Measurements from ENCODE around the gene MYO1A.
"Not testable (repeated sequence)": the region's sequence is repeated elsewhere in the genome, so short reads cannot be mapped to it uniquely, and the experiment has no call there.

MYO1A gene

DNA sequence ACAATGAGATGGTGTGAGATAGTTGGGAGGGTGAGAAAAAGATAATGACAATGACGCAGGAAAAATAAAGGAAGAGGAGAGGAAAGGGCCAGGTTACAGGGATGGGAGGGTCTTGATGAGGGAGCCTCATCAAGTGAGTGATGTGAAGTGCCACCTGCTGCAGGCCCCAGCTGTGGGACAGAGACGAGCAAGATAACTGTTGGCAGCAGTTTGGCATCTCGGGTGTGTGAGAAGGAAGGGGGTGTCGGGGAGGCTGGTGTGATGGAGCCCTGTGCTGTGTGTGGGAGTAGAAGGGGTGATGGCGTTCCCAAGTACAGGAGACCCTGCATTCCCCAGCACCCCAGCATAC lies 22.1 kb downstream of the MYO1A start:
- no peaks in the 10 kb centered on the region for H3K27me3 ChIP-seq (ENCODE audit: insufficient read depth, low read length, poor library complexity)
- no peak overlapping the region for H2AFZ ChIP-seq (ENCODE audit: low read depth, low read length)
- H3K4me3 ChIP-seq (ENCODE audit: low read depth in 1 of 2, low read length in 2 of 2): no peak overlapping the region
- H4K20me1 ChIP-seq (ENCODE audit: insufficient read depth, low read length): no peaks in the 10 kb centered on the region
- peaks cover 25% of the 10 kb centered on the region for H3K4me1 ChIP-seq (ENCODE audit: insufficient read depth, low read length)
- DNase-seq: peak; percentile 19
- H3K9me3 ChIP-seq (ENCODE audit: insufficient read depth, low read length, severe bottlenecking): no peaks in the 10 kb centered on the region
- H3K36me3 ChIP-seq (ENCODE audit: insufficient read depth, low read length): no peaks in the 10 kb centered on the region
- no peak for TF ChIP-seq EZH2 (IDR thresholded peaks at IDR 0.05; ENCODE audit: borderline replicate concordance, low read depth, low read length, severe bottlenecking)
- TF ChIP-seq, protein P1, sequence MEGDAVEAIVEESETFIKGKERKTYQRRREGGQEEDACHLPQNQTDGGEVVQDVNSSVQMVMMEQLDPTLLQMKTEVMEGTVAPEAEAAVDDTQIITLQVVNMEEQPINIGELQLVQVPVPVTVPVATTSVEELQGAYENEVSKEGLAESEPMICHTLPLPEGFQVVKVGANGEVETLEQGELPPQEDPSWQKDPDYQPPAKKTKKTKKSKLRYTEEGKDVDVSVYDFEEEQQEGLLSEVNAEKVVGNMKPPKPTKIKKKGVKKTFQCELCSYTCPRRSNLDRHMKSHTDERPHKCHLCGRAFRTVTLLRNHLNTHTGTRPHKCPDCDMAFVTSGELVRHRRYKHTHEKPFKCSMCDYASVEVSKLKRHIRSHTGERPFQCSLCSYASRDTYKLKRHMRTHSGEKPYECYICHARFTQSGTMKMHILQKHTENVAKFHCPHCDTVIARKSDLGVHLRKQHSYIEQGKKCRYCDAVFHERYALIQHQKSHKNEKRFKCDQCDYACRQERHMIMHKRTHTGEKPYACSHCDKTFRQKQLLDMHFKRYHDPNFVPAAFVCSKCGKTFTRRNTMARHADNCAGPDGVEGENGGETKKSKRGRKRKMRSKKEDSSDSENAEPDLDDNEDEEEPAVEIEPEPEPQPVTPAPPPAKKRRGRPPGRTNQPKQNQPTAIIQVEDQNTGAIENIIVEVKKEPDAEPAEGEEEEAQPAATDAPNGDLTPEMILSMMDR (IDR thresholded peaks at IDR 0.05; ENCODE audit: borderline replicate concordance, extremely low read depth, low read length, poor library complexity, severe bottlenecking): no peak
- H3K79me2 ChIP-seq (ENCODE audit: insufficient read depth, low read length): no peaks in the 10 kb centered on the region
- H3K4me2 ChIP-seq (ENCODE audit: insufficient read depth, low read length): no peak overlapping the region
- H3K27ac ChIP-seq (ENCODE audit: low read length): no peak overlapping the region
- ATAC-seq (ENCODE audit: insufficient read depth, low read depth): 0 out of 3 replicates have a peak, but pooled peaks have one; percentile 17
- no peak overlapping the region for H3K9ac ChIP-seq (ENCODE audit: low read depth, low read length)

DNA sequence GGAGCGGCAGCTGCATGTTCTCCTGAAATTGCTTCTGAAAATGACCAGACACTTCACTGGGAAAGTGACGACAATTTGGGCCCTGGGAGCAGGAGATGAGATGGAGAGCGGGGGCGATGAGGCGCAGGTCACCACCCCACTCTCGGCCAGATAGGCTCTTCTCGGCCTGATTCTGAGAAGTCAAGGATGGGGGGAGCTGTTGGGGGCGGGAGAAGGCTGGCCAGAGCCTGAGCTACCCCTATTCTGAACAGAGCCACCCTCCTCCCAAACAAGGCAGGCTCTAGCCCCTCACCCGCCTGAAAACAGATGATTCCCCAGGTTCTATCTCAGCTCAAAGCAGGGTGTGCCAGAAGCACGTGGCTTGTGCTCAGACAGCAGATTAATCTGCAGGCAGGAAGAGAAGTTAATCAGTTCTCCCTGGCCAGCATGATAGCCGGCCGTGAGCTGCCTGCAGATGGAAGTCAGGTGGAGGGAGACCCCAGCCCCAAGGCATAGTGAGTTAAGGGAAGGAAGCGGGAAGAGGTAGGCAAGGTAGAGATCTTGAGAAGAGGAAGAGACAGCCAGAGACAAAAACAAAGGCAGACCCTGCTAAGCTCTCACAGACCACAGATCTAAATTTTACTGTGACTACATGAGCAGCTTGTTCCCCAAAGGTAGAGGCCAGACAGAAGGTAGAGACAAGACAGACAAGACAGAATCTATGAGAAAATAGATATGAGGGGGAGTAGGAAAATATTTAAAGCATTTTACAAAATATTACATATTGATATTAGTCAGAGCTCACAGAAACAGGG lies 22.7 kb downstream of the MYO1A start:
- Histone ChIP-seq H3K4me2 (ENCODE audit: insufficient read depth, low read length) (no peak overlapping the region), H3K9ac (ENCODE audit: low read depth, low read length) (no peak overlapping the region)

DNA sequence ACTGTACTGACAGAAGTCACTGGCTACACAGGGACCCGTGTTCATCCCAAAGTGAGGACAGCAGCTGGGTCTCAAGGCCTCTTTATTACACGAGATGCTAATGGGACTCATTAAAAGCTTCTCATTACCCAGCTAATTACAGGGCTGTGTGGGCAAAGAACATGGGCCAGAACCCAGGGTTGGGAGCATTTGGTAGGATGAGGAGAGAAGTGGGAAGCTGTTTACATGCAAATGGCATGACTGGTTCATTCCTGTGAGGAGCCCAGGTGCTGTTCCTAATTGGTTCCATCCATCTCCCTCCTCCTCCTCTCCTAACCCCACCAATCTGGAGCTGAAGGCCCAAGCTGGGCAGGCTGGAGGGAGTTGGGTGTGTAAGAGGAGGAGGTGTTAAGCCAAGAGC lies 24.7 kb downstream of the MYO1A start:
- DNase-seq: no peak
- H3K79me2 ChIP-seq (ENCODE audit: insufficient read depth, low read length): no peaks in the 10 kb centered on the region

More for the DNA sequence above, 22.7 kb downstream of the MYO1A start:
- Histone ChIP-seq H3K27ac (ENCODE audit: low read length) (no peak overlapping the region), H3K9me3 (ENCODE audit: insufficient read depth, low read length, severe bottlenecking) (no peaks in the 10 kb centered on the region), H2AFZ (ENCODE audit: low read depth, low read length) (no peak overlapping the region), H3K27me3 (ENCODE audit: insufficient read depth, low read length, poor library complexity) (no peaks in the 10 kb centered on the region), H3K4me3 (ENCODE audit: low read depth in 1 of 2, low read length in 2 of 2) (no peak overlapping the region), H3K79me2 (ENCODE audit: insufficient read depth, low read length) (no peaks in the 10 kb centered on the region), H3K4me1 (ENCODE audit: insufficient read depth, low read length) (peaks cover 25% of the 10 kb centered on the region), H4K20me1 (ENCODE audit: insufficient read depth, low read length) (no peaks in the 10 kb centered on the region), H3K36me3 (ENCODE audit: insufficient read depth, low read length) (no peaks in the 10 kb centered on the region)
- ATAC-seq (ENCODE audit: insufficient read depth, low read depth): no peak
- no peak for DNase-seq
- TF ChIP-seq EZH2 (IDR thresholded peaks at IDR 0.05; ENCODE audit: borderline replicate concordance, low read depth, low read length, severe bottlenecking): no peak
- TF ChIP-seq, protein P1 (IDR thresholded peaks at IDR 0.05; ENCODE audit: borderline replicate concordance, extremely low read depth, low read length, poor library complexity, severe bottlenecking): no peak

DNA sequence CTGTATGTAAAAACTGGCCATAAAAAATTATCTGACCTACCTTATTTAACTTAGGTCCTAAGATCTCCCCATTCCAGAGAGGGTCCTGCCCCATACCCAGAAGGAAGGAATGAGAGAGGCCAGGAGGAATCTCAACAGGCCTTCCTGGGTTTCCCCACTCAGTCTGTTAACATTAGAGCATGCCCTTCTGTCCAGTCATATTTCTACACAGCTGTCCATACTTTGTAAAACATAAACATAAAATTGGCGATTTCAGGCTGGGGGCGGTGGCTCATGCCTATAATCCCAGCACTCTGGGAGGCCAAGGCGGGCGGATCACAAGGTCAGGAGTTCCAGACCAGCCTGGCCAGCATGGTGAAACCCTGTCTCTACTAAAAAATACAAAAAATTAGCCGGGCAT lies 27.6 kb downstream of the MYO1A start:
- not testable (repeated sequence) for H3K27ac ChIP-seq (ENCODE audit: low read length); H3K4me1 ChIP-seq (ENCODE audit: insufficient read depth, low read length); H3K36me3 ChIP-seq (ENCODE audit: insufficient read depth, low read length); H2AFZ ChIP-seq (ENCODE audit: low read depth, low read length); H3K79me2 ChIP-seq (ENCODE audit: insufficient read depth, low read length); H3K4me3 ChIP-seq (ENCODE audit: low read depth in 1 of 2, low read length in 2 of 2); H4K20me1 ChIP-seq (ENCODE audit: insufficient read depth, low read length); H3K9ac ChIP-seq (ENCODE audit: low read depth, low read length); H3K9me3 ChIP-seq (ENCODE audit: insufficient read depth, low read length, severe bottlenecking); H3K4me2 ChIP-seq (ENCODE audit: insufficient read depth, low read length); DNase-seq; H3K27me3 ChIP-seq (ENCODE audit: insufficient read depth, low read length, poor library complexity); ATAC-seq (ENCODE audit: insufficient read depth, low read depth)

More for the DNA sequence above, 24.7 kb downstream of the MYO1A start:
- H2AFZ ChIP-seq (ENCODE audit: low read depth, low read length): no peak overlapping the region
- no peaks in the 10 kb centered on the region for H3K9me3 ChIP-seq (ENCODE audit: insufficient read depth, low read length, severe bottlenecking)
- ATAC-seq (ENCODE audit: insufficient read depth, low read depth): no peak
- H3K27me3 ChIP-seq (ENCODE audit: insufficient read depth, low read length, poor library complexity): no peaks in the 10 kb centered on the region
- H3K9ac ChIP-seq (ENCODE audit: low read depth, low read length): no peak overlapping the region
- H3K4me2 ChIP-seq (ENCODE audit: insufficient read depth, low read length): no peak overlapping the region
- H4K20me1 ChIP-seq (ENCODE audit: insufficient read depth, low read length): no peaks in the 10 kb centered on the region
- no peak overlapping the region for H3K4me3 ChIP-seq (ENCODE audit: low read depth in 1 of 2, low read length in 2 of 2)
- peaks cover 6% of the 10 kb centered on the region for H3K4me1 ChIP-seq (ENCODE audit: insufficient read depth, low read length)
- TF ChIP-seq, protein P1 (IDR thresholded peaks at IDR 0.05; ENCODE audit: borderline replicate concordance, extremely low read depth, low read length, poor library complexity, severe bottlenecking): no peak
- TF ChIP-seq EZH2 (IDR thresholded peaks at IDR 0.05; ENCODE audit: borderline replicate concordance, low read depth, low read length, severe bottlenecking): no peak
- H3K36me3 ChIP-seq (ENCODE audit: insufficient read depth, low read length): no peaks in the 10 kb centered on the region
- no peak overlapping the region for H3K27ac ChIP-seq (ENCODE audit: low read length)

All from DND-41 (cell line).